CD14-positive monocyte (primary cell): Measurements from ENCODE around the gene COL15A1. TPM values are rescaled to one million over a fixed set of nuclear protein-coding genes. Genes with fewer than 3 reads are reported as not detected.

Experiments
- DNase-seq, 3 donors: peaks; one replicate each; pipeline ENCODE4 v3.0.0-alpha.2; 2011 to 2022
- H2AFZ ChIP-seq: 2 replicates; pipeline ENCODE4 v1.6.0; 2012; ENCODE audit warnings: mild to moderate bottlenecking, low read depth, low read length, inconsistent platforms; ENCODE audit not compliant: insufficient read depth, poor library complexity, severe bottlenecking
- H3K27ac ChIP-seq, 2 donors: 1 replicate in 1 of 2; 2 replicates in 1 of 2; pipeline ENCODE4 v1.5.1; 2012 to 2013; ENCODE audit warnings: low read length in 2 of 2, control low read depth in 1 of 2, inconsistent platforms in 1 of 2, low read depth in 1 of 2, mild to moderate bottlenecking in 1 of 2
- H3K27me3 ChIP-seq, 2 donors: one replicate each; pipeline versions ENCODE4 v1.6.0 to v1.6.1; 2011 to 2013; ENCODE audit warnings: low read length in 2 of 2; ENCODE audit not compliant: control insufficient read depth in 2 of 2, insufficient read depth in 2 of 2
- H3K36me3 ChIP-seq, 2 donors: replicated peaks in 1 of 2; 1 replicate in 1 of 2; 2 replicates in 1 of 2; pipeline versions ENCODE4 v1.5.1 to v1.6.1; 2012 to 2013; ENCODE audit warnings: low read length in 2 of 2, control low read depth in 1 of 2, inconsistent platforms in 1 of 2, mild to moderate bottlenecking in 1 of 2; ENCODE audit not compliant: insufficient read depth in 2 of 2, control insufficient read depth in 1 of 2
- H3K4me1 ChIP-seq, 2 donors: 1 replicate in 1 of 2; 2 replicates in 1 of 2; pipeline versions ENCODE4 v1.5.1 to v1.6.1; 2012 to 2013; ENCODE audit warnings: low read length in 2 of 2, control low read depth in 1 of 2, inconsistent platforms in 1 of 2, mild to moderate bottlenecking in 1 of 2, moderate library complexity in 1 of 2; ENCODE audit not compliant: insufficient read depth in 2 of 2, control insufficient read depth in 1 of 2
- H3K4me2 ChIP-seq: replicated peaks from 2 replicates; pipeline ENCODE3; 2012; ENCODE audit warnings: low read length, moderate library complexity, mild to moderate bottlenecking; ENCODE audit not compliant: poor library complexity, severe bottlenecking; ENCODE audit errors: extremely low read depth
- H3K4me3 ChIP-seq, 3 experiments: fragments of 200-600 bp in 1 of 3; sonication (generic) in 1 of 3; replicated peaks in 1 of 3; 1 replicate in 2 of 3; 2 replicates in 1 of 3; pipeline ENCODE4 v1.5.1; 2011 to 2013; ENCODE audit warnings: low read length in 3 of 3, mild to moderate bottlenecking in 3 of 3, control low read depth in 2 of 3, low read depth in 2 of 3, inconsistent platforms in 1 of 3, moderate library complexity in 1 of 3
- H3K79me2 ChIP-seq: 2 replicates; pipeline ENCODE4 v1.6.0; 2012; ENCODE audit warnings: mild to moderate bottlenecking, control low read depth, inconsistent platforms, low read length, moderate library complexity; ENCODE audit not compliant: insufficient read depth
- H3K9ac ChIP-seq: 2 replicates; pipeline ENCODE4 v1.6.0; 2017; ENCODE audit warnings: low read length, mild to moderate bottlenecking; ENCODE audit not compliant: insufficient read depth, poor library complexity, severe bottlenecking
- H3K9me3 ChIP-seq, 2 donors: replicated peaks in 1 of 2; 1 replicate in 1 of 2; 2 replicates in 1 of 2; pipeline versions ENCODE4 v1.5.1 to v1.6.1; 2012 to 2013; ENCODE audit warnings: low read length in 2 of 2, control low read depth in 1 of 2; ENCODE audit not compliant: control insufficient read depth in 1 of 2, insufficient read depth in 1 of 2
- H4K20me1 ChIP-seq: 2 replicates; pipeline ENCODE4 v1.6.0; 2012; ENCODE audit warnings: mild to moderate bottlenecking, low read length, control low read depth, moderate library complexity; ENCODE audit not compliant: insufficient read depth
- H3K27ac Mint-ChIP-seq, 7 donors: one replicate each; pipeline ENCODE4 v1.8.0; 2020; ENCODE audit warnings: mild to moderate bottlenecking in 7 of 7, mixed read lengths in 7 of 7, moderate library complexity in 6 of 7, inconsistent platforms in 2 of 7
- H3K27me3 Mint-ChIP-seq, 3 donors: one replicate each; pipeline ENCODE4 v1.8.0; 2021 to 2022; ENCODE audit warnings: low read depth in 3 of 3, mild to moderate bottlenecking in 3 of 3, mixed read lengths in 3 of 3, moderate library complexity in 3 of 3, inconsistent platforms in 1 of 3
- H3K36me3 Mint-ChIP-seq, 2 donors: one replicate each; pipeline ENCODE4 v1.8.0; 2020; ENCODE audit warnings: mixed read lengths in 2 of 2, inconsistent platforms in 1 of 2, mild to moderate bottlenecking in 1 of 2
- H3K4me1 Mint-ChIP-seq: one replicate; pipeline ENCODE4 v1.8.0; 2020; ENCODE audit warnings: mild to moderate bottlenecking, mixed read lengths
- H3K4me3 Mint-ChIP-seq, 2 donors: one replicate each; pipeline ENCODE4 v1.8.0; 2020; ENCODE audit warnings: mild to moderate bottlenecking in 2 of 2, mixed read lengths in 2 of 2, moderate library complexity in 1 of 2
- H3K9me3 Mint-ChIP-seq, 7 donors: one replicate each; pipeline ENCODE4 v1.8.0; 2020 to 2022; ENCODE audit warnings: mixed read lengths in 7 of 7, mild to moderate bottlenecking in 6 of 7, moderate library complexity in 6 of 7, inconsistent platforms in 2 of 7
- CTCF ChIP-seq: fragments of 200-600 bp; IDR thresholded peaks from one replicate; pipeline ENCODE4 v1.8.0; 2022; ENCODE audit warnings: antibody characterized with exemption, mild to moderate bottlenecking
- whole genome bisulfite sequencing: methylation state at CpG from one replicate; pipeline ENCODE4 v1.1.5; 2013; ENCODE audit warnings: missing lambda C conversion rate; ENCODE audit not compliant: insufficient coverage; 5-methylcytosine and 5-hydroxymethylcytosine counted together
- intact Hi-C, 2 donors: fragments of 100-400 bp; cut with micrococcal nuclease; formaldehyde crosslinking; loops; one replicate each; pipeline versions ENCODE4 v1.15.0 to v1.15.1; 2023
- polyA plus RNA-seq, 3 donors: library from polyadenylated mRNA; depleted of rRNA in 1 of 3; unstranded in 2 of 3; stranded (reverse) in 1 of 3; fragments of 300-500 nt in 2 of 3; fragments of >200 nt in 1 of 3; fragmentation: Illumina TruSeq in 2 of 3; gene quantifications; 1 replicate in 2 of 3; 2 replicates in 1 of 3; pipeline ENCODE4 v1.2.3, GENCODE V29; 2012 to 2021

Gene COL15A1
- polyA plus RNA-seq, 3 donors = 0.03 to 0.14 (median 0.11) TPM

GRCh38 chr9:98933890-98934289, 9.8 kb upstream of the COL15A1 start:
- Histone ChIP-seq H3K27ac (no peak overlapping the region), H3K4me2 (no peak overlapping the region), H3K27me3 (peaks cover 4% of the 10 kb centered on the region in 2 donors), H2AFZ (no peak overlapping the region), H3K9me3 (no peaks in the 10 kb centered on the region), H4K20me1 (no peaks in the 10 kb centered on the region), H3K36me3 (no peaks in the 10 kb centered on the region), H3K4me1 (no peaks in the 10 kb centered on the region), H3K9ac (no peak overlapping the region), H3K4me3 (no peak overlapping the region), H3K79me2 (no peaks in the 10 kb centered on the region)
- no peak overlapping the region for H3K4me3 Mint-ChIP-seq
- no peak for TF ChIP-seq CTCF
- no peaks in the 10 kb centered on the region for H3K36me3 Mint-ChIP-seq
- intact Hi-C loops = no loop called here
- no peak for DNase-seq
- H3K27ac Mint-ChIP-seq = no peak overlapping the region
- H3K27me3 Mint-ChIP-seq = peaks cover 9 to 12% (median 10%) of the 10 kb centered on the region in 3 donors
- H3K9me3 Mint-ChIP-seq = no peaks in the 10 kb centered on the region
- H3K4me1 Mint-ChIP-seq = no peaks in the 10 kb centered on the region
- 67% methylated on average over 1 of the region's 2 CpGs for WGBS

- H3K4me3 Mint-ChIP-seq = no peak overlapping the region
- Histone ChIP-seq H3K4me3 (no peak overlapping the region), H3K9ac (no peak overlapping the region), H3K27me3 (peaks cover 6 to 12% of the 10 kb centered on the region in 2 donors), H3K79me2 (no peaks in the 10 kb centered on the region), H3K36me3 (no peaks in the 10 kb centered on the region), H3K4me2 (no peak overlapping the region), H4K20me1 (no peaks in the 10 kb centered on the region), H3K27ac (no peak overlapping the region), H2AFZ (no peak overlapping the region), H3K9me3 (no peaks in the 10 kb centered on the region), H3K4me1 (no peaks in the 10 kb centered on the region)
- TF ChIP-seq CTCF = no peak
- DNase-seq = no peak
- H3K27ac Mint-ChIP-seq = no peak overlapping the region
- peaks cover 7 to 19% (median 16%) of the 10 kb centered on the region in 3 donors for H3K27me3 Mint-ChIP-seq
- intact Hi-C loops = no loop called here
- no peaks in the 10 kb centered on the region for H3K4me1 Mint-ChIP-seq
- no peaks in the 10 kb centered on the region for H3K9me3 Mint-ChIP-seq
- WGBS = no CpG with 5 or more reads among the region's 3 CpGs
- H3K36me3 Mint-ChIP-seq = no peaks in the 10 kb centered on the region
Observed at GRCh38 chr9:98935071-98935505, 8.6 kb upstream of the COL15A1 start.
